ENCODE measurements around the gene CDK9.

DNA sequence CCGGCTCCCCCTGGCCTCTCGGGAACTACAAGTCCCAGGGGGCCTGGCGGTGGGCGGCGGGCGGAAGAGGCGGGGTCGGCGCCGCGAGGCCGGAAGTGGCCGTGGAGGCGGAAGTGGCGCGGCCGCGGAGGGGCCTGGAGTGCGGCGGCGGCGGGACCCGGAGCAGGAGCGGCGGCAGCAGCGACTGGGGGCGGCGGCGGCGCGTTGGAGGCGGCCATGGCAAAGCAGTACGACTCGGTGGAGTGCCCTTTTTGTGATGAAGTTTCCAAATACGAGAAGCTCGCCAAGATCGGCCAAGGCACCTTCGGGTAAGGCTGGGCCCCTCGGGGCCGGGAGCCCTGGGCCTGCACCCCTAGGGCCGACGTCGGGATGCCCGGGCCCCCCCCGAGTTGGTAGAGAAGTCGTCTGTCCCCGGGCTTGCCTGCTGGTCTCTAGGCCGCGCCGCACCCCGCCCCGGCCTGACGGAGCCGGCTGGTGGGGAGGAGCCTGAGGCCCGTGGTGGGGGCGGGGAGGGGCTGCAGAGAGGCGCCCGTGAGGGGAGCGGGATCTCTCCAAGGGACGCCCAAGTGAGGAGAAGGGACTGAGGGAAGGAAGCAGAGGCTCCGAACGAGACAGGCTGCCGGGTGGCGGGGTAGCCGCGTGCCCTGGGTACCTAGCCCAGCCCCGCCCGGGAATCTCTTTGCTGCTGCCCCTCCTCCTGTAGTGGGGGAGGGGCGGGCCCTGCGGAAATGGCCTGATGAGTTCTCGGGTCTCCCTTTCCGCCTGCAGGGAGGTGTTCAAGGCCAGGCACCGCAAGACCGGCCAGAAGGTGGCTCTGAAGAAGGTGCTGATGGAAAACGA lies at the start of gene CDK9:
- TF ChIP-seq, protein P1, sequence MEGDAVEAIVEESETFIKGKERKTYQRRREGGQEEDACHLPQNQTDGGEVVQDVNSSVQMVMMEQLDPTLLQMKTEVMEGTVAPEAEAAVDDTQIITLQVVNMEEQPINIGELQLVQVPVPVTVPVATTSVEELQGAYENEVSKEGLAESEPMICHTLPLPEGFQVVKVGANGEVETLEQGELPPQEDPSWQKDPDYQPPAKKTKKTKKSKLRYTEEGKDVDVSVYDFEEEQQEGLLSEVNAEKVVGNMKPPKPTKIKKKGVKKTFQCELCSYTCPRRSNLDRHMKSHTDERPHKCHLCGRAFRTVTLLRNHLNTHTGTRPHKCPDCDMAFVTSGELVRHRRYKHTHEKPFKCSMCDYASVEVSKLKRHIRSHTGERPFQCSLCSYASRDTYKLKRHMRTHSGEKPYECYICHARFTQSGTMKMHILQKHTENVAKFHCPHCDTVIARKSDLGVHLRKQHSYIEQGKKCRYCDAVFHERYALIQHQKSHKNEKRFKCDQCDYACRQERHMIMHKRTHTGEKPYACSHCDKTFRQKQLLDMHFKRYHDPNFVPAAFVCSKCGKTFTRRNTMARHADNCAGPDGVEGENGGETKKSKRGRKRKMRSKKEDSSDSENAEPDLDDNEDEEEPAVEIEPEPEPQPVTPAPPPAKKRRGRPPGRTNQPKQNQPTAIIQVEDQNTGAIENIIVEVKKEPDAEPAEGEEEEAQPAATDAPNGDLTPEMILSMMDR (IDR thresholded peaks at IDR 0.05; ENCODE audit: insufficient read depth, low read length): no peak
- TF ChIP-seq GABPA (IDR thresholded peaks at IDR 0.05; ENCODE audit: low read depth): peak; percentile 85

Measured in HL-60 (cell line).